ENCODE results near the gene DENND1A.

GRCh38 chr9:123611226-123611625, 318.7 kb downstream of the DENND1A start:
- TF ChIP-seq CTCF (IDR thresholded peaks at IDR 0.05) (no peak), POLR2A (IDR thresholded peaks at IDR 0.05) (no peak)

Measured in adrenal gland (tissue), 5 donors.